GM12865 (cell line): Measurements from ENCODE around the gene PEX12.

Experiments
- DNase-seq: peaks from one replicate; pipeline ENCODE4 v3.0.0; 2010; ENCODE audit warnings: low read depth
- H3K4me3 ChIP-seq: 2 replicates; pipeline ENCODE4 v1.5.1; 2011; ENCODE audit warnings: mild to moderate bottlenecking, low read depth, low read length, control low read depth
- CTCF ChIP-seq: IDR thresholded peaks from 2 replicates; pipeline ENCODE4 v1.5.1; 2011; ENCODE audit warnings: low read length, control low read depth, low read depth, inconsistent platforms; ENCODE audit not compliant: insufficient read depth; ENCODE audit errors: missing control alignments

The PEX12 gene

GRCh38 chr17:35548208-35548810 is 30.1 kb downstream of the PEX12 start:
- no peak overlapping the region for H3K4me3 ChIP-seq
- DNase-seq: no peak
- no peak for TF ChIP-seq CTCF

- no peak for TF ChIP-seq CTCF
- DNase-seq: no peak
- no peak overlapping the region for H3K4me3 ChIP-seq
Measured at GRCh38 chr17:35546487-35546886, 31.9 kb downstream of the PEX12 start.

DNA sequence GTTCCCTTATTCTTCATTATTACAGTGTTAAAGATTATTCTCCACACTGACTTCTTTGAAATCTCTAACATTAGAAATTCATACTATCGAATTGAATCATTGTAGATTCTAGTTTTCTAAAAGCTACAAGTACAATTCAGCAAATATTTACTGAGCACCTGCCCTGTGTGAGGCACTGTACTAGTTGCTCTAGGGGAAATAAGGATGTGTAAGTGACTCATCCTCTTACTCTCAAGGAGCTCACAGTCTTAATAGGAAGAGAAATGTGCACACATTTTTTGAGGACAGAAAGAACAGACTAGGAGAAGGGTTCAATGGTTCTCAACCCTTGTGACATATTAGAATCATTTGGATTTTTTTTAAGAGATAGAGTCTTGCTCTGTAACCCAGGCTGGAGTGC is 33.2 kb downstream of the PEX12 start:
- H3K4me3 ChIP-seq: no peak overlapping the region
- no peak for DNase-seq
- no peak for TF ChIP-seq CTCF

DNA sequence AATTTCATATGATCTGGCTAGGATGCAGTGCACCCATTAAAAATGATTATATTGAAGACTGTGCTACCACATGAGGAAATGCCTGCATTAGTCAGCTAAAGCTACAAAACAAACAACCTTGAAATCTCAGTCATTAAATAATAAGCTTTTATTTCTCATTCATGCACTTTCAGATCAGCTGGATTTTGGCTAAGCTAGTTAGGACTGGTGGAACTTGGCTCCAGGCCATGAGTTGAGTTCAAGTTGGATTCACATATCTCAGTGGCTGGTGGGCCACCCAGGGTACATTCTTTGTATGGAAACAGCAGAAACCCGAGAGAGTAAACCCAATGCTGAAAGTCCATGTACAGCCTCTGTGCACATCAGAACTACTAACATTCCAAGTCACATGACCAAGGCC is 34.5 kb downstream of the PEX12 start:
- no peak overlapping the region for H3K4me3 ChIP-seq
- DNase-seq: no peak
- TF ChIP-seq CTCF: no peak

DNA sequence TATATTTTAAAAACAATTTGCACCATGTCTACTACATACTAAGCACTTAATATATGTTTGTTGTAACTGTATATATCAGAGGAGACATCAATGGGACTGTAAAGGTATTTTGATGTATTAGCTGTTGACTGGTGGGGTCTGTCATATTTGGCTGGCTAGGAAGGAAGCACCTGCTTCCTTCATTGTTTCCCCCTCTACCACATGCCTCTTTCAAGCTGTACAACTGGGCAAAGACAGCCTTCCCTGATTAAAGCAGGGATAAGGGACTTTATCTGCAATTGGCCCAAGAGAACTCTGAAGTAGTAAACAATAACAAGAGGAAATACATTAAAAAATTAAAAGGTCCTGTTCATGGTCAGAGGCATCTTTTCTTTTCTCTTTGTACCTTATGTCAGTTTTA is 35.4 kb downstream of the PEX12 start:
- H3K4me3 ChIP-seq: no peak overlapping the region
- no peak for TF ChIP-seq CTCF
- DNase-seq: no peak

GRCh38 chr17:35541434-35541833 is 36.9 kb downstream of the PEX12 start:
- peak overlapping the region; percentile 79 for H3K4me3 ChIP-seq

More at GRCh38 chr17:35541434-35541833, 36.9 kb downstream of the PEX12 start:
- TF ChIP-seq CTCF: no peak
- DNase-seq: no peak
